DOHH2 (cell line): ENCODE measurements around the gene MKKS.

ENCODE experiments used
- CTCF ChIP-seq: fragments of 200-600 bp; sonication (generic); IDR thresholded peaks from one replicate; pipeline ENCODE4 v1.5.1; 2014; ENCODE audit warnings: antibody characterized with exemption, mild to moderate bottlenecking, low read depth, low read length; ENCODE audit not compliant: poor library complexity, severe bottlenecking
- EZH2phosphoT487 ChIP-seq: fragments of 200-600 bp; sonication (generic); IDR thresholded peaks from 2 replicates; pipeline ENCODE4 v1.6.1; 2017; ENCODE audit warnings: borderline replicate concordance, mild to moderate bottlenecking, antibody characterized with exemption, low read length, moderate library complexity, mixed read lengths

GRCh38 chr20:10362674-10363073 lies 71.3 kb downstream of the MKKS start:
- TF ChIP-seq CTCF (no peak), EZH2phosphoT487 (no peak)
